Measurements from ENCODE around the gene METTL16.

DNA sequence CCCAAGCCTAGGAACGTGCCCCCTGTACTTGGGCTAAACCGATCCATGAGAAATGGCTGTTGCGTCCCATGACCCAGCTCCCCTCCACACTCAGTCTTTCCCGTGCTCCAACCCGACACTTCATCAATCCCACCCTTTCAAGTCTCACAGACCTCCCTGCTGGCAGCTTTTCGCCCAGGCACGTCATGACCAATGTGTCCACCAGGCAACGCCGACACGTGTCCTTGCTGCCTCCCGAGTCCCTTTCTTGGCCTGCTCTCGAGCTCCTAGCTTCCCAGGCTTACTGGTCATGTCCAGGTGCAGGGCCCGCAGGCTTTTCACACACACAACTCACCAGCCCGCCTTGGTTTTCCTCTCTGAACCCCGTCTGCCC lies 123.0 kb downstream of the METTL16 start:
- TF ChIP-seq, protein P1, sequence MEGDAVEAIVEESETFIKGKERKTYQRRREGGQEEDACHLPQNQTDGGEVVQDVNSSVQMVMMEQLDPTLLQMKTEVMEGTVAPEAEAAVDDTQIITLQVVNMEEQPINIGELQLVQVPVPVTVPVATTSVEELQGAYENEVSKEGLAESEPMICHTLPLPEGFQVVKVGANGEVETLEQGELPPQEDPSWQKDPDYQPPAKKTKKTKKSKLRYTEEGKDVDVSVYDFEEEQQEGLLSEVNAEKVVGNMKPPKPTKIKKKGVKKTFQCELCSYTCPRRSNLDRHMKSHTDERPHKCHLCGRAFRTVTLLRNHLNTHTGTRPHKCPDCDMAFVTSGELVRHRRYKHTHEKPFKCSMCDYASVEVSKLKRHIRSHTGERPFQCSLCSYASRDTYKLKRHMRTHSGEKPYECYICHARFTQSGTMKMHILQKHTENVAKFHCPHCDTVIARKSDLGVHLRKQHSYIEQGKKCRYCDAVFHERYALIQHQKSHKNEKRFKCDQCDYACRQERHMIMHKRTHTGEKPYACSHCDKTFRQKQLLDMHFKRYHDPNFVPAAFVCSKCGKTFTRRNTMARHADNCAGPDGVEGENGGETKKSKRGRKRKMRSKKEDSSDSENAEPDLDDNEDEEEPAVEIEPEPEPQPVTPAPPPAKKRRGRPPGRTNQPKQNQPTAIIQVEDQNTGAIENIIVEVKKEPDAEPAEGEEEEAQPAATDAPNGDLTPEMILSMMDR (IDR thresholded peaks at IDR 0.05; ENCODE audit: low read depth, low read length): no peak
- TF ChIP-seq, protein P2, sequence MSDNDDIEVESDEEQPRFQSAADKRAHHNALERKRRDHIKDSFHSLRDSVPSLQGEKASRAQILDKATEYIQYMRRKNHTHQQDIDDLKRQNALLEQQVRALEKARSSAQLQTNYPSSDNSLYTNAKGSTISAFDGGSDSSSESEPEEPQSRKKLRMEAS (IDR thresholded peaks at IDR 0.05; ENCODE audit: low read depth, low read length): no peak

All from NB4 (cell line).